Brain pericyte (primary cell): ENCODE results near the gene HPD.
"Not testable (repeated sequence)": the region's sequence is repeated elsewhere in the genome, so short reads cannot be mapped to it uniquely, and the experiment has no call there.

Experiments used
- DNase-seq: peaks from one replicate; pipeline ENCODE4 v3.0.0-alpha.2; 2012; ENCODE audit warnings: low read depth, low spot score

HPD gene

DNA sequence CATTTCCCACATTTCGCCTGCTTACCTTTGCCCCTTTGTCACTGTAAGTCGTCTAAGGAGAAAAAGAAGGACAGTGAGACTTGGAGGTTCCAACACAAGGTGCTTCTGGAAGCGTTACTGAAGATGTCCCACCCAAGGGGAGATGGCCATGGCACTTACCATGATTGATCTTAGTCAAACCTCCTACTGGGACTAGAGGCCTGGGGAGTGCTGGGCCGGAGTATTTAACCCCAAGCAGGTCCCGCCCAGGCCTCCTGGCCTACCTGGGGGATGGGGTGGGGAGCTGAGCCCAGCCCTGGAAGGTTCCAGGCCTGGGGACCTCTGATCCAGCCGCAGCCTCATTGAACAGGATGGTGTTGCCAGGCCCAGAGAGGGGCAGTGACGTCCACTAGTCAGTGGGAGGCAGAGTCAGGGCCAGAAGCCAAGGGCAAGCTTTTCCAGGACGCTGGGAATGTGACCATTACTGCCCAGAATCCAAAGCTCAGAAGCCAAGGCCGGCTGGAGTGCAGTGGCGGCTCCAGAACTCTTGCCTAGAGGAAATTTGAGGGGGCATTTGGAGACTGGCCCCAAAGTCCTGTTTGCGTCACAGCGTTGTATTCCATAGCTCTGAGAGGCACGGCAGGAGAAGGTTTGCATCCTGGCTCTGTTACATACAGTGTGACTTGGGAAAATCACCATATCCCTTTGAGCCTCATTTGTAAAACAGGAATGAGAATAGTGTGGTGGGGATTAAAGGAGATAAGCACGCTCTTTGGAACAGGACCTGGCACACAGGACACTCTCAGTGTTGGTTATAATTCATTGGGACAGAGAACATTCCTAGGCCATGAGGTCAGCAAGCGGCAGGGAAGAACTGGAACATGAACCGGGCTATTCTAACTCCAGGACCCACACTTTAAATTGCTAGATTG, at the start of gene HPD:
Gene HPD (minus strand): TSS at position 198 of the 911 bp plus-strand sequence. CDS start 36 bp downstream, at position 162.
- DNase-seq = no peak

GRCh38 chr12:121905746-121906145, 47.1 kb upstream of the HPD start:
- no peak for DNase-seq

GRCh38 chr12:121903202-121903601, 44.5 kb upstream of the HPD start:
- DNase-seq = no peak

GRCh38 chr12:121899590-121899989, 40.9 kb upstream of the HPD start:
- DNase-seq = no peak

DNA sequence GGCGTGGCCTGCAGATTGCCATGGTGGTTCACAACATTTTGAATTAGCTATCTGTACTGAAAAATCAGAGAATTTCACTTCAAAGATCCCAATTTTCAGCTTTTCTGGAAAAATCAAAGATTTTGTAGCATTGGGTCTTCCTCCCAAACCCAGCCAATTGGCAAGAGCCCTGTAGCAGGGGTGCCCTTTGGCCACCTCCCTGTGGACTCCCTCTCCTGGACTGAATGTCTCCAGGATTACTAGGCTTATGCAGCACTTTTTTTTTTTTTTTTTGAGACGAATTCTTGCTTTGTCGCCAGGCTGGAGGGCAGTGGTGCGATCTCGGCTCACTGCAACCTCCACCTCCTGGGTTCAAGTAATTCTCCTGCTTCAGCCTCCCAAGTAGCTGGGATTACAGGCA, 39.6 kb upstream of the HPD start:
- no peak for DNase-seq

DNA sequence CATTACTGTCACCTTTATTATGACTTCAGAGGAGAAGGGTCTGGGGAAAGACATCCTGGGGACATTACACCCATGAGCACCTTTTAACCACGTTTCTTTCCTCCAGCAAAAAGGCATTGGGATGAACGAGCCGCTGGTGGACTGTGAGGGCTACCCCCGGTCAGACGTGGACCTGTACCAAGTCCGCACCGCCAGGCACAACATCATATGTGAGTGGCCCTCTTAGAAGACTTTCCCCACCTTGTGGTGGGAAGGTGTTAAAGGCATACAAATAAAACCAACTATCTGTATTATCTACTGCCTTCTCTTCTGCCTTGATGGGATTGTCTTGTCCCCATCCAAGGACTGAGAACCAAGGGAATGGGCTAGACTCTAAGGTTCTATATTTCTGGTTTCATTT, 36.0 kb upstream of the HPD start:
- DNase-seq = no peak

DNA sequence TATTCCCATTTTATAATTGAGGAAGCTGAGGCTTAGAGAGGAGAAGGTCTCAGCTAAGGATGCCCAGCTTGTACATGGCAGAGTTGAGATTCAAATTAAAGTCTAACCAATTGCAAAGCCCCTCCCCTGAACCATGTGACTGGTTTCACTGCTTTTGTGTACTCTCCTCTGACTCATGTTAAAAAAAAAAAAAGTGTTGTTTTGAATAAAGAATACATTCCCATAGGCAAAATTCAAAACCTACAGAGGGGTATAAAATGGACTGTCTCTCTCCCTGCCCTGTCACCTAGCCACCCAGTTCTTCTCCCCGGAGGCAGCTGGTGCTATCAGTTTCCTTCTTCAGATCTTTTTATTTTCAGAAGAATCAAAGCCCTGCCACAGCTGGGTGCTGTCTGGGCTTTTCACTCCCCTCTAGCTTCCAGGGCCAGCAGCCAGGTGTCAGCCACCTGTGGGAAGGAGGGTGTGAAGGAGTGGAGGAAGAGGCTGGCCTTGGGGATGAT, 35.4 kb upstream of the HPD start:
- no peak for DNase-seq

DNA sequence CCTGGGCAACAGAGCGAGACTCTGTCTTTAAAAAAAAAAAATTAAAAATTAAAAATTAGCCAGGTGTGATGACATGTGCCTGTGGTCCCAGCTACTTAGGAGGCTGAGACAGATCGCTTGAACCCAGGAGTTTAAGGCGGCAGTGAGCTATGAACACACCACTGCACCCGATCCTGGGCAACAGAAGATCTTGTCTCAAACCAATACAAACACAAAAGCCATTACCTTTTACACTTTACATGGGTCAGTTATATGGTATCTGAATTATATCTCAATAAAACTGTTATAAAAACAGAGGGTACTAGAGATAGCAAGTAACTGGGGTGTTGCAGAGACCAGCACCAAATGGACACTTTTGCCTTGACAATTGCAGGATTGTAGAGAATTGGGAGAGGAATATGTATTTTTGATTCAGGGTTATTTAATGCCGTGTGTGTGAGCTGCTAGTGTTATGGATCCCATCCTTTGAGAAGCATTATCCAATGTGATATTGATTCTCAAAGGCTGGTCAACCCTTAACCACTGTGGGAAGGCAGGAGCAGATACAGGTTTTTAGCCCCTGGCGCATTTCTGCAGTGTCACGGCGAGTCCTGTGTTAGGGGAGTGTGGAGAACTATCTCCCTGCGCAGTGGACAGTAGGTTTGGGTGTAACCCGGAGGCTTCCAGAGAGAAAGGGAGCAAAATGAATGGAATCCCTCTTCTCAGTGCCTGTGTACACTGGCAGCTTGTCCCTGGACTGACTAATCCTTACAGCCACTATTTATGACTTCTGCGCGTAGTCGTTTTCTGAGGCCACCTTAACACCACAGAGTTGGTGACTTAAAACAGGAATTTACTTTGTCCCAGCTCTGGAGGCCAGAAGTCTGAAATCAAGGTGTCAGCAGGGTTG, 34.3 kb upstream of the HPD start:
- DNase-seq = no peak

DNA sequence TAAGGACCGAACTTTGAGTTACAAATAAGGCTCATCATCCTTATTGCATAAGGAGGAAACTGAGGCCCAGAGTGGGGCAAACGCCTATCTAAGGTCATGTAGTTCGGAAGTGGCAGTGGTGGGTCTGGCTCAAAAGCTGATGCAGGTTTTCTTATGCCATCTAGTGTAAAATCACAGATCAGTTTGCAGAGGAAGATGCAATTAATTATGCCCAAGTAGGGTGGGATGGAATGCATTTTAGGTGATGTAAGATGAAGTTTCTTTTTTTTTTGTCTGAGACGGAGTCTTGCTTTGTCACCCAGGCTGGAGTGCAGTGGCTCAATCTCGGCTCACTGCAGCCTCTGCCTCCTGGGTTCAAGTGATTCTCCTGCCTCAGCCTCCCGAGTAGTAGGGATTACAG, 31.0 kb upstream of the HPD start:
- not testable (repeated sequence) for DNase-seq

GRCh38 chr12:121889274-121889624, 30.6 kb upstream of the HPD start:
- no peak for DNase-seq

- DNase-seq = peak; percentile 87
Measured at GRCh38 chr12:121888478-121889273, 30.0 kb upstream of the HPD start, which contains the start of gene PSMD9. TSS of gene PSMD9 (plus strand) at chr12:121888790. CDS start at chr12:121888857, 67 bp downstream.

- DNase-seq = no peak
Measured at GRCh38 chr12:121888083-121888477, 29.4 kb upstream of the HPD start.

DNA sequence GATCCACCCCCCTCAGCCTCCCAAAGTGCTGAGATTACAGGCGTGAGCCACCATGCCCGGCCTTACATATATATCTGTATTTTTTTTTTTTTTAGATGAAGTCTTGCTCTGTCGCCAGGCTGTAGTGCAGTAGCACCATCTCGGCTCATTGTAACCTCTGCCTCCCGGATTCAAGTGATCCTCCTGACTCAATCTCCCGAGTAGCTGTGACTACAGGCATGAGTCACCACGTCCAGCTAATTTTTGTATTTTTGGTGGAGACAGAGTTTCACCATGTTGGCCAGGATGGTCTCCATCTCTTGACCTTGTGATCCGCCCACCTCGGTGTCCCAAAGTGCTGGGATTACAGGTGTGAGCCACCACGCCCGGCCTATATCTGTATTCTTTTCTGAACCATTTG, 26.5 kb upstream of the HPD start:
- DNase-seq = not testable (repeated sequence)

DNA sequence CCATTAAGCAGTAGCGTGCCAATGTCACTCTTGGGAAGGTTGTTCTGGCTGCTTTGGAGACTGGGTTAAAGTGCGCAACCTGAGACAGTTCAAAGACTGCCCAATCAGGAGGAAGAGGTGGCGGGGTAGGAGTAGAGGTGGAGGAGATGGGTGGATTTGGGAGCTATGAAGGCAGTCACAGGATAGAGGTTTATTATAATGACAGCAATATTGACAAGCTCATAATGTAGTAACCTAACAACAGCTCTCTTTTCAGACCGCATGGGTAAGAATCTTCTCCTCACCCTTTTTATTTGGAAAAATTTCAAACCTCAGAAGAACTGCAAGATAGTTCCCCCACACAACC, 24.6 kb upstream of the HPD start:
- DNase-seq = no peak

GRCh38 chr12:121876080-121876447, 17.4 kb upstream of the HPD start:
- not testable (repeated sequence) for DNase-seq

GRCh38 chr12:121875582-121875981, 16.9 kb upstream of the HPD start:
- DNase-seq = no peak

- no peak for DNase-seq
Measured at GRCh38 chr12:121874071-121874470, 15.4 kb upstream of the HPD start.

DNA sequence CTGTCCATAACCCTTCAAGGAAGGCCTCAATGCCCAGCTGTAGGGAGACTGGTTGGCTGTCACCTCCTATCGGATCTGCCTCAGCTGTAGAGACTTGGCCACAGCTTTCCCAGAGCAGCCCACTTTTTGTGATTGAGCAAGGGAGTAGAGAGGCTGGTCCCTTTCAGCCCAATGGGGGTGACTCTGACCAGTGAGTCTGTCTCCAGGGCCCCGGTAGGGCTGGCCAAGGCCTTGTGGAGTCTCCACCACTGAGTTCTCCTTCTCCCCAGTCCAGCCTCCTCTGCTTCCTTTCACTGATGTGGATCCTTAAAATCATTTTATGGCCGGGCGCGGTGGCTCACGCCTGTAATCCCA, 14.5 kb upstream of the HPD start:
- DNase-seq = no peak

DNA sequence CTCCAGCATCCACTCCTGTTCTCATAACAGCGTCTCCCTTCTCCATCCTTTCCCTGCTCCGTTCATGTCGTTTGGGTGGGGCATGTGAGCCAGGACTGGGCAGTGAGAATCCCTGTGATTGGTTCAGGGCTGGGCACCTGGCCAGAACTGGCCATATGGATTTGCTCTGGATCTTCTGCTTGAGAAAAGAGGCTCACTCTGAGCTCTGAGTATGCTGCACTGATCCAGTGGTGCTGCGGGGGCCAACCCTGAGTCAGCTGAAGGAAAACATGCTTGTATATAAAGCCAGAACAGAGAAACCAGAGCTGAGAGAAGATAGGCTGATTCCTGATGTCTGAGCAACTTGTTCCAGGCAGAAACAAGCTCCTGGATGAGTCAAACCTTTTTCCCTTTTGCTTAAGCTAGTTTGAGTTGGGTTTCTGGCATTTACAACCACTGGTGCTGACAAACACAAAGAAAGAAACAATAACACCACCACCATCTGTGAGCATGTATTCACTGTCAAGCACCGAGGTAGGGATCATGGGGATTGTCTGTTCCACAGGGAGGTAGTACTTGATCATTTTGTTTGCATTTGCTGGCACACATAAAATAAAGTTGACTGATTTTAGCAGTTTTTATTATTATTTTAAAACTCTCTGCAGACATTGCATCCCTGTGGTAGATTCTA, 14.0 kb upstream of the HPD start:
- DNase-seq = no peak

- DNase-seq = no peak
Measured at GRCh38 chr12:121871467-121871866, 12.8 kb upstream of the HPD start.

- not testable (repeated sequence) for DNase-seq
Measured at GRCh38 chr12:121869229-121869628, 10.6 kb upstream of the HPD start.
